ENCODE results near the gene SNX1.

DNA sequence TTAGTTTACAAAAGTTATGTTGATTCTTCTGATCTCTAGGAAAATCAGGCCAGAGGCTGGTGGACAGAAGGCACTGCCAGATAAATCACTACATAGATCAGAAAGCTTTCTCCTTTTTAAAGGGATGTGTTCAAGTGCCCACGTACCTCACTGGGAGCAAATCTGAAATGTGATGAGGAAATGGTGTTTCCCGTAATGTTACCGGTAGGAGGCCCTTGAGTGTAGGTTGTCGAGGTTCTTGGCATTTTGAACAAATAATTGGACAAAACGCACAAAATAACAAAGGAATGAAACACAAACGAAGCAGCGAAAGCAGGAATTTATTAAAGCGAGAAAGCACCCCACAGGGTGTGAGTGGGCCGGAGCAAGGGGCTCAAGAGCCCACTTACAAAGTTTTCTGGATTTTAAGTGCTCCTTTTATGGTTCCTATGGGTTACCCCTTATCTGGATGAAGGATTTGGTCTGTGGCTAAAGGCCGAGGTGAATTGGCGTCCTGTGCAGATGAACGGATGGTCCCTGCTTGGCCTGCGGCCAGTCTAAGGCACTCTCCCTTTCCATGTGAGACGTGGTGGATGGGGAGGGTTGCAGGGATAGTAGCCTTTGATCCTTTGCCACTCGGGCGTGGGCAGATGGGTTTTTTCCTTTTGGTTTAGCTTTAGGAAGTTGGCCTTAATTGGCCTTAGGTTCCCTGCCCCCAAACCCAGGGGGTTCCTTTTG, 1.0 kb downstream of the SNX1 start:
- TF ChIP-seq, protein P1, sequence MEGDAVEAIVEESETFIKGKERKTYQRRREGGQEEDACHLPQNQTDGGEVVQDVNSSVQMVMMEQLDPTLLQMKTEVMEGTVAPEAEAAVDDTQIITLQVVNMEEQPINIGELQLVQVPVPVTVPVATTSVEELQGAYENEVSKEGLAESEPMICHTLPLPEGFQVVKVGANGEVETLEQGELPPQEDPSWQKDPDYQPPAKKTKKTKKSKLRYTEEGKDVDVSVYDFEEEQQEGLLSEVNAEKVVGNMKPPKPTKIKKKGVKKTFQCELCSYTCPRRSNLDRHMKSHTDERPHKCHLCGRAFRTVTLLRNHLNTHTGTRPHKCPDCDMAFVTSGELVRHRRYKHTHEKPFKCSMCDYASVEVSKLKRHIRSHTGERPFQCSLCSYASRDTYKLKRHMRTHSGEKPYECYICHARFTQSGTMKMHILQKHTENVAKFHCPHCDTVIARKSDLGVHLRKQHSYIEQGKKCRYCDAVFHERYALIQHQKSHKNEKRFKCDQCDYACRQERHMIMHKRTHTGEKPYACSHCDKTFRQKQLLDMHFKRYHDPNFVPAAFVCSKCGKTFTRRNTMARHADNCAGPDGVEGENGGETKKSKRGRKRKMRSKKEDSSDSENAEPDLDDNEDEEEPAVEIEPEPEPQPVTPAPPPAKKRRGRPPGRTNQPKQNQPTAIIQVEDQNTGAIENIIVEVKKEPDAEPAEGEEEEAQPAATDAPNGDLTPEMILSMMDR (IDR thresholded peaks at IDR 0.05): no peak
- TF ChIP-seq POLR2A (IDR thresholded peaks at IDR 0.05): no peak

All from uterus (tissue), 2 donors.